Measurements from ENCODE around the gene AHR. TPM values are rescaled to one million over a fixed set of nuclear protein-coding genes. Genes with fewer than 3 reads are reported as not detected.

Gene AHR
- total RNA-seq, 1 experiment from 2014 or later, result 61.3 TPM

DNA sequence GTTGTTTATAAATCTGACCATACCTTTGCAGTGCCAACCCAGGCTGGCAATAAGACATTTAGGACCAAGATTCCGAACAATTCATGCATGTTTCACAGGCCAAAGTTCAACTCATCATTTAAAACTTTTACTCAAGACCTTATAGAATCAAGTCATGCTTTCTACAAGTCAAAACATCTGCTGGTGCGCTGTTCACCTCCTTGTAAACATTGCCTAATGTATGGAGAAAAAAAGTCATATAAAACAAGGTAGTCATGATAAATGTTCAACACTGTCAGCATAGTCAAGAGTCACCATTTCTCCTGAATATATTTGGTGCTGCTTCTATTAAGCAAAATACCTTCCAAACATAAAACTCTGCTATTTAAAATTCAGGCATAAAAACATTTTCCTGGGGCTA is 42.1 kb upstream of the AHR start:
- Histone ChIP-seq H3K79me2 (ENCODE audit: low read depth) (no peaks in the 10 kb centered on the region), H3K4me1 (replicated peaks; ENCODE audit: insufficient read depth) (peaks cover 20% of the 10 kb centered on the region), H3K9me3 (ENCODE audit: insufficient read depth, low read depth) (no peaks in the 10 kb centered on the region), H3K4me3 (no peak overlapping the region), H3K27ac (no peak overlapping the region), H3K36me3 (ENCODE audit: low read depth) (no peaks in the 10 kb centered on the region), H3F3A (ENCODE audit: insufficient read depth, low read depth) (peaks cover 5% of the 10 kb centered on the region; the same call in 1 of the 2 replicates), H3K4me2 (no peak overlapping the region), H4K20me1 (ENCODE audit: insufficient read depth) (no peaks in the 10 kb centered on the region), H2AFZ (no peak overlapping the region), H3K9me2 (ENCODE audit: insufficient read depth) (no peaks in the 10 kb centered on the region), H3K27me3 (ENCODE audit: insufficient read depth, low read depth) (no peaks in the 10 kb centered on the region)
- BruUV-seq (replicated peaks), result no TSS peak
- POLR2A ChIA-PET (ENCODE audit: unreplicated experiment), result no interaction called here
- CTCF ChIA-PET, result no interaction called here
- intact Hi-C loops (cut with micrococcal nuclease; ENCODE audit: unreplicated experiment), result no loop called here
- TF ChIP-seq CTCF (conservative IDR thresholded peaks at IDR 0.05) (no peak), EZH2 (IDR thresholded peaks at IDR 0.05; ENCODE audit: low read depth) (no peak)
- DNase-seq, result no peak

DNA sequence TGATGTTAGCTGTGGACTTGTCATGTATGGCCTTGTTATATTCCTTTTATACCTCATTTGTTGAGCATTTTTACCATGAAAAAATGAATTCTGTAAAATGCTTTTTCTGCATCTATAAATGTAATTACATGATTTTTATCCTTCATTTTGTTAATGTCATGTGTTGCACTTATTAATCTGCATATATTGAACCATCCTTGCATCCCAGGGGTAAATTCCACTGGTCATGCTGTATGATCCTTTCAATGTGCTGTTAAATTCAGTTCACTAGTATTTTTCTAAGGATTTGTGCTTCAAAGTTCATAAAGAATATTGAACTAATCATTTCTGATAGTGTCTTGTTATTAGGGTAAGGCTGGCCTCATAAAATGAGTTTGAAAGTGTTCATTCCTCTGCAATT is 31.9 kb upstream of the AHR start:
- Histone ChIP-seq H4K20me1 (ENCODE audit: insufficient read depth) (no peaks in the 10 kb centered on the region), H2AFZ (no peak overlapping the region), H3K4me3 (no peak overlapping the region), H3K9me3 (ENCODE audit: insufficient read depth, low read depth) (peaks cover 42% of the 10 kb centered on the region), H3K4me2 (no peak overlapping the region), H3K27me3 (ENCODE audit: insufficient read depth, low read depth) (no peaks in the 10 kb centered on the region), H3K36me3 (ENCODE audit: low read depth) (no peaks in the 10 kb centered on the region), H3K27ac (no peak overlapping the region), H3K9me2 (ENCODE audit: insufficient read depth) (no peaks in the 10 kb centered on the region), H3K4me1 (replicated peaks; ENCODE audit: insufficient read depth) (0 out of 2 replicates have a peak, but pooled peaks cover under 1% of the 10 kb centered on the region), H3F3A (ENCODE audit: insufficient read depth, low read depth) (peaks cover 2% of the 10 kb centered on the region; the same call in 1 of the 2 replicates), H3K79me2 (ENCODE audit: low read depth) (no peaks in the 10 kb centered on the region)
- ChIA-PET CTCF (no interaction called here), POLR2A (ENCODE audit: unreplicated experiment) (no interaction called here)
- no peak for DNase-seq
- intact Hi-C loops (cut with micrococcal nuclease; ENCODE audit: unreplicated experiment), result no loop called here
- no TSS peak for BruUV-seq (replicated peaks)
- TF ChIP-seq EZH2 (IDR thresholded peaks at IDR 0.05; ENCODE audit: low read depth) (no peak), CTCF (conservative IDR thresholded peaks at IDR 0.05) (no peak)

DNA sequence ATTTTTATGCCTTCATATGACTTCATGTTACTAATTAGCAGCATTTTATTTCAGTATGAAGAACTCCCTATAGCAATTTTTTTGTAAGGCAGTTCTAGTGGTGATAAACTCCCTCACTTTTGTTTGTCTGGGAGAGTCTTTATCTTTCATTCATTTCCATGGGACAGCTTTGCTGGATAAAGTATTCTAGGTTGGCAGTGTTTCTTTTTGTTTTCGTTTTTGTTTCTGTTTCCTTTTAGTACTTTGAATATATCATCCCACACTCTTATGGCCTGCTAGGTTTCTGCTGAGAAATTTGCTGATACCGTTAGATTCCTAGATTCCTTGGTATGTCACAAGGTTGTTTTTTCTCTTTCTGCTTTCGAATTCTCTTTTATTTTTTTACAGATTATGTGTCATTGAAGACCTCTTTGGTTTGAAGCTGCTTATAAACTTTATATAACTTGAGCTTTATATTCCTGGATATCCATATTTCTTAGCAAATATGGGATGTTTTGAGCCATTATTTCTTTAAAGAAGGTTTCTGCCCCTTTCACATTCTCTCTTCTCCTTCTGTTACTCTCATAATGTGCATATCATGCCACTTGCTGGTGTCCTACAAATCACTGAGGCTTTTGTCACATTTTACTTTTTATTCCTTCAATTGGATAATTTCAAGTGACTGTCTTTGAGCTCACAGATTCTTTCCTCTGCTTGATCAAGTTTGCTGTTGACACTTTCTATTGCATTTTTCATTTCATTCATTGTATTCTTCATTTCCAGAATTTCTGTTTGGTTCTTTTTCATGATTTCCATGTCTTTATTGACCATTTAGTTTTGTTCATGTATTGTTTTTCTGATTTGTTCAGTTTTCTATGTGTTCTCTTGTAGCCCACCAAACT is 28.9 kb upstream of the AHR start:
- CTCF ChIA-PET, result no interaction called here
- peaks cover 42% of the 10 kb centered on the region for H3K9me3 ChIP-seq (ENCODE audit: insufficient read depth, low read depth)
- no peaks in the 10 kb centered on the region for H3K27me3 ChIP-seq (ENCODE audit: insufficient read depth, low read depth)
- H3K36me3 ChIP-seq (ENCODE audit: low read depth), result no peaks in the 10 kb centered on the region
- no peaks in the 10 kb centered on the region for H3K79me2 ChIP-seq (ENCODE audit: low read depth)
- H3K4me2 ChIP-seq, result no peak overlapping the region
- POLR2A ChIA-PET (ENCODE audit: unreplicated experiment), result interaction anchor here (0.6 kb wide), 1 partner anchor 286 kb away, joined by 3 read pairs; no protein-coding TSS in a partner anchor
- H2AFZ ChIP-seq, result no peak overlapping the region
- no peak overlapping the region for H3K4me3 ChIP-seq
- H4K20me1 ChIP-seq (ENCODE audit: insufficient read depth), result no peaks in the 10 kb centered on the region
- no peaks in the 10 kb centered on the region for H3K4me1 ChIP-seq (replicated peaks; ENCODE audit: insufficient read depth)
- no peaks in the 10 kb centered on the region for H3K9me2 ChIP-seq (ENCODE audit: insufficient read depth)
- BruUV-seq (replicated peaks), result no TSS peak
- DNase-seq, result no peak
- TF ChIP-seq EZH2 (IDR thresholded peaks at IDR 0.05; ENCODE audit: low read depth) (no peak), CTCF (conservative IDR thresholded peaks at IDR 0.05) (no peak)
- H3K27ac ChIP-seq, result no peak overlapping the region
- H3F3A ChIP-seq (ENCODE audit: insufficient read depth, low read depth), result no peaks in the 10 kb centered on the region
- intact Hi-C loops (cut with micrococcal nuclease; ENCODE audit: unreplicated experiment), result no loop called here
